Loucy (cell line): ENCODE data around the gene PPP4C.

Source experiments
- H2AFZ ChIP-seq: fragments of 200-600 bp; sonication (generic); 2 replicates; pipeline ENCODE4 v1.6.0; 2016; ENCODE audit warnings: antibody characterized with exemption, mild to moderate bottlenecking, low read length, moderate library complexity
- H3F3A ChIP-seq: fragments of 200-600 bp; 2 replicates; pipeline ENCODE4 v1.6.0; 2016; ENCODE audit warnings: antibody characterized with exemption, low read depth, mild to moderate bottlenecking
- H3K27me3 ChIP-seq: fragments of 200-600 bp; sonication (generic); 2 replicates; pipeline ENCODE4 v1.6.1; 2014; ENCODE audit warnings: low read length, mild to moderate bottlenecking; ENCODE audit not compliant: insufficient read depth, poor library complexity, severe bottlenecking
- H3K36me3 ChIP-seq: fragments of 200-600 bp; sonication (generic); 2 replicates; pipeline ENCODE4 v1.6.1; 2016; ENCODE audit warnings: low read length; ENCODE audit not compliant: insufficient read depth
- H3K4me1 ChIP-seq: fragments of 200-600 bp; sonication (generic); 2 replicates; pipeline ENCODE4 v1.5.1; 2014; ENCODE audit warnings: low read length, mild to moderate bottlenecking; ENCODE audit not compliant: insufficient read depth, poor library complexity, severe bottlenecking
- H3K4me2 ChIP-seq: fragments of 200-600 bp; sonication (generic); 2 replicates; pipeline ENCODE4 v1.6.0; 2014; ENCODE audit warnings: antibody characterized with exemption, low read length, low read depth, mild to moderate bottlenecking; ENCODE audit not compliant: poor library complexity, severe bottlenecking
- H3K4me3 ChIP-seq: fragments of 200-600 bp; sonication (generic); 2 replicates; pipeline ENCODE4 v1.5.1; 2014; ENCODE audit warnings: low read length, mild to moderate bottlenecking, mixed read lengths; ENCODE audit not compliant: poor library complexity, severe bottlenecking
- H3K79me2 ChIP-seq: fragments of 200-600 bp; sonication (generic); 2 replicates; pipeline ENCODE4 v1.6.1; 2014; ENCODE audit warnings: low read length; ENCODE audit not compliant: insufficient read depth
- H3K9ac ChIP-seq: fragments of 200-600 bp; sonication (generic); 2 replicates; pipeline ENCODE4 v1.6.0; 2014; ENCODE audit warnings: mild to moderate bottlenecking, low read depth, low read length, moderate library complexity; ENCODE audit not compliant: poor library complexity, severe bottlenecking
- H3K9me2 ChIP-seq: fragments of 200-600 bp; sonication (generic); replicated peaks from 2 replicates; pipeline ENCODE4 v1.6.1; 2016; ENCODE audit warnings: low read depth, low read length, mixed read lengths
- H3K9me3 ChIP-seq: fragments of 200-600 bp; sonication (generic); 2 replicates; pipeline ENCODE4 v1.6.1; 2014; ENCODE audit warnings: mild to moderate bottlenecking, antibody characterized with exemption, low read length, low read depth; ENCODE audit not compliant: insufficient read depth
- H4K20me1 ChIP-seq: fragments of 200-600 bp; sonication (generic); 2 replicates; pipeline ENCODE4 v1.6.0; 2014; ENCODE audit warnings: antibody characterized with exemption, low read length, mild to moderate bottlenecking; ENCODE audit not compliant: insufficient read depth, poor library complexity, severe bottlenecking
- EZH2phosphoT487 ChIP-seq: fragments of 200-600 bp; IDR thresholded peaks from 2 replicates; pipeline ENCODE4 v1.6.1; 2018; ENCODE audit warnings: antibody characterized with exemption, mild to moderate bottlenecking, moderate library complexity, borderline replicate concordance
- TF ChIP-seq, protein P1 (sequence below): fragments of 200-600 bp; sonication (generic); conservative IDR thresholded peaks from 2 replicates; pipeline ENCODE4 v1.5.1; 2014; ENCODE audit warnings: mild to moderate bottlenecking, antibody characterized with exemption, low read length

PPP4C gene

GRCh38 chr16:30052671-30053372 lies 23.0 kb upstream of the PPP4C start:
- Histone ChIP-seq H3K4me2 (peak overlapping the region; percentile 99), H2AFZ (peak overlapping the region; percentile 85), H3K36me3 (no peaks in the 10 kb centered on the region), H3F3A (no peaks in the 10 kb centered on the region), H3K4me3 (peak overlapping the region; percentile 88), H3K9me2 (no peaks in the 10 kb centered on the region), H3K27me3 (no peaks in the 10 kb centered on the region), H3K9ac (peak overlapping the region; percentile 88), H3K4me1 (peaks cover 20% of the 10 kb centered on the region), H3K79me2 (peaks cover 19% of the 10 kb centered on the region), H4K20me1 (no peaks in the 10 kb centered on the region), H3K9me3 (no peaks in the 10 kb centered on the region)
- TF ChIP-seq EZH2phosphoT487 = no peak

GRCh38 chr16:30053376-30054015 lies 22.3 kb upstream of the PPP4C start:
- no peaks in the 10 kb centered on the region for H3K27me3 ChIP-seq
- H3F3A ChIP-seq = no peaks in the 10 kb centered on the region
- no peaks in the 10 kb centered on the region for H3K9me2 ChIP-seq
- H4K20me1 ChIP-seq = no peaks in the 10 kb centered on the region
- peak overlapping the region; percentile 88 for H3K4me3 ChIP-seq
- no peaks in the 10 kb centered on the region for H3K36me3 ChIP-seq
- H3K79me2 ChIP-seq = peaks cover 19% of the 10 kb centered on the region
- peak overlapping the region; percentile 88 for H3K9ac ChIP-seq
- H3K4me2 ChIP-seq = peak overlapping the region; percentile 99
- no peak for TF ChIP-seq EZH2phosphoT487
- TF ChIP-seq, protein P1, sequence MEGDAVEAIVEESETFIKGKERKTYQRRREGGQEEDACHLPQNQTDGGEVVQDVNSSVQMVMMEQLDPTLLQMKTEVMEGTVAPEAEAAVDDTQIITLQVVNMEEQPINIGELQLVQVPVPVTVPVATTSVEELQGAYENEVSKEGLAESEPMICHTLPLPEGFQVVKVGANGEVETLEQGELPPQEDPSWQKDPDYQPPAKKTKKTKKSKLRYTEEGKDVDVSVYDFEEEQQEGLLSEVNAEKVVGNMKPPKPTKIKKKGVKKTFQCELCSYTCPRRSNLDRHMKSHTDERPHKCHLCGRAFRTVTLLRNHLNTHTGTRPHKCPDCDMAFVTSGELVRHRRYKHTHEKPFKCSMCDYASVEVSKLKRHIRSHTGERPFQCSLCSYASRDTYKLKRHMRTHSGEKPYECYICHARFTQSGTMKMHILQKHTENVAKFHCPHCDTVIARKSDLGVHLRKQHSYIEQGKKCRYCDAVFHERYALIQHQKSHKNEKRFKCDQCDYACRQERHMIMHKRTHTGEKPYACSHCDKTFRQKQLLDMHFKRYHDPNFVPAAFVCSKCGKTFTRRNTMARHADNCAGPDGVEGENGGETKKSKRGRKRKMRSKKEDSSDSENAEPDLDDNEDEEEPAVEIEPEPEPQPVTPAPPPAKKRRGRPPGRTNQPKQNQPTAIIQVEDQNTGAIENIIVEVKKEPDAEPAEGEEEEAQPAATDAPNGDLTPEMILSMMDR = no peak
- H3K9me3 ChIP-seq = no peaks in the 10 kb centered on the region
- H3K4me1 ChIP-seq = peaks cover 20% of the 10 kb centered on the region
- peak overlapping the region; percentile 85 for H2AFZ ChIP-seq

GRCh38 chr16:30054451-30054850 lies 21.3 kb upstream of the PPP4C start:
- TF ChIP-seq, protein P1 = no peak
- no peak for TF ChIP-seq EZH2phosphoT487
- Histone ChIP-seq H4K20me1 (no peaks in the 10 kb centered on the region), H2AFZ (peak overlapping the region; percentile 63; the same call in 1 of the 2 replicates), H3K9me3 (no peaks in the 10 kb centered on the region), H3K79me2 (peaks cover 19% of the 10 kb centered on the region), H3K9me2 (no peaks in the 10 kb centered on the region), H3K9ac (peak overlapping the region; percentile 9), H3K4me3 (peak overlapping the region; percentile 53), H3F3A (no peaks in the 10 kb centered on the region), H3K4me2 (peak overlapping the region; percentile 68), H3K4me1 (peaks cover 20% of the 10 kb centered on the region), H3K27me3 (no peaks in the 10 kb centered on the region), H3K36me3 (no peaks in the 10 kb centered on the region)
